ENCODE results near the gene G0S2.

The G0S2 gene

DNA sequence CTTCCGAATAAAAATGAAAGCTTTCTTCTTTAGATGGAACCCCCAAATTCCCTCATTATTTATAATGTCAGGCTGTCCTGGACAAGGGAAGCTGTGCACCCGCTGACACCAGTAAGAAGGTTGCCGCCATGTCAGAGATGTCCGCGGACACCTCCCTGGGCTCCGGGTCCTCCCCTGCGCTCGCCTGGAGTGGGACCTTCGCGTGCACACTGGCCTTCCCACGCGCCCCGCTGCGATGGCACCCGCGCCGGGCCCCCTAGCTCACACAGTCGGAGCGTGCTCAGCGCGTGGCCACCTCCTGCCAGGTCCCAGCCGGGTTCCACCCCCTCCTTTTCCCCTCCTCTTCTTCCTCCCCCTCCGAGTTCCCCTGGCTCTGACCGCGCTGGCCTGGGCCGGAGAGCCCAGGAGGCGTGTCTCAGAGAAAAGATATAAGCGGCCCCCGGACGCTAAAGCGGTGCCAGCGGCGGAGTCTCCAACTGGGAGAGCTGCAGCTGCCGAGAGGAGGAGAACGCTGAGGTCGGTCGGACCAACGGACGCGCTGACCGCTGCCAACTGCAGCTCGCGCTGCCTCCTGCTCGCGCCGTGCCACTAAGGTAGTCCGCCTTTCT is at the start of gene G0S2:
G0S2 (plus strand) TSS at position 456 of the 608 bp plus-strand sequence. CDS start 273 bp downstream, outside the sequence.
- H3K4me3 ChIP-seq (ENCODE audit: low read depth, low read length) = peak within 1 kb of the TSS; percentile 55
- TF ChIP-seq CTCF (IDR thresholded peaks at IDR 0.05; ENCODE audit: low read depth, low read length) = no peak

DNA sequence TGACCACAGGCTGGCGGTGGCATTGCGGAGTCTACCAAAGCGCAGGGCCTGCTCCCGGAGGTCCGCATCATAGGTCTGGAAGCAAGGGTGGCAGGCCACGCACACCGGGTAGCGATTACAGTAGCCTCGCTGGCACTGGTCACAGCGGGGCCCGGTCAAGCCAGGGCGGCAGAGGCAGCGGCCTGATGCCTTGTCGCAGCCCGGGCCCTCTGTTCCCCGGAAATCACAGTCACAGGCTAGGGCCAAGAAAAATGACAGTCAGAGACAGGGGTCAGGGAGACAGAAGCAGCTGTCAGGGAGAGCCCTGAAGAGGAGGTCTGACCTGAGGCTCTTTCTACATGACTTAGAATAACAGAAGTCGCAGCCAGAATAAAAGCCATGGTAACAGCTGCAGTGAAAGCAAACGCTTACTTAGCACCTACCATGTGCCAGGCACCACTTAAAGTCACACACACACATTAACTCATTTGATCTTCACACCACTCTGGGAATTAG is 49.4 kb upstream of the G0S2 start:
- TF ChIP-seq CTCF (IDR thresholded peaks at IDR 0.05; ENCODE audit: low read depth, low read length) = no peak
- no peak overlapping the region for H3K4me3 ChIP-seq (ENCODE audit: low read depth, low read length)

DNA sequence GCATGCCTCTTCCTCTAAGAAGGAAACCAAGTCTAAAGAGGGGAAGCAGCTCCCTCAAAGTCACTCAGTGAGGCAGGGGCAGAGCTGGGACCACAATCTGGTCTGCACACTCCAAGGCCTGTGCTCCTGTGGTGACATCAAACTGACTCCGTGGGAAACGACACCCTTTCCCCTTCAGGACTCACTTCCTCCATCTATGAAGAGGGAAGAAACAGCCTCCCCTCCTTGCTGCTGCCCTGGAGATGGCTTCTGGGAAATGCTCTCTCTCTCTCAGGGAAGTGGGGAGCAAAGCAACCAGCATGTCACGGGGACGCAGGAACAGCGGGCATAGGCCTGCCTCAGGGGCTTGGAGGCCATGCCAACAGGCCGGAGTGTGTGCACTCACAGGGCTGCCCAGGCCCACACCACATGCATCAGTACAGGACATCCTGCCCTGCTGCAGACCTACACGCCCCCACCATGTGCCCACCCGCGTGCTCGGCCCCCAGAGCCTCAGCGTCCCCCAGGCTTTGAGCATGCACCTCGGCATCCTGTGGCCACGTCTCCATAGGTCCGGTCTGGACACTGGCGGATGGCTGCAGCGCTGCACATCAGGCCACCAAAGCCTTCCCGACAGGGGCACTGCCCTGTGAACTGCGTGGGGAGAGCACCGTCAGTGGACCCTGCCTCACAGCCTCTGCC is 48.7 kb upstream of the G0S2 start:
- H3K4me3 ChIP-seq (ENCODE audit: low read depth, low read length) = no peak overlapping the region
- no peak for TF ChIP-seq CTCF (IDR thresholded peaks at IDR 0.05; ENCODE audit: low read depth, low read length)

GRCh38 chr1:209627027-209627731 is 48.0 kb upstream of the G0S2 start:
- H3K4me3 ChIP-seq (ENCODE audit: low read depth, low read length) = no peak overlapping the region

GRCh38 chr1:209627732-209628196 is 47.4 kb upstream of the G0S2 start:
- peak; percentile 98 for TF ChIP-seq CTCF (IDR thresholded peaks at IDR 0.05; ENCODE audit: low read depth, low read length)
- H3K4me3 ChIP-seq (ENCODE audit: low read depth, low read length) = no peak overlapping the region

More at GRCh38 chr1:209627027-209627731, 48.0 kb upstream of the G0S2 start:
- no peak for TF ChIP-seq CTCF (IDR thresholded peaks at IDR 0.05; ENCODE audit: low read depth, low read length)

DNA sequence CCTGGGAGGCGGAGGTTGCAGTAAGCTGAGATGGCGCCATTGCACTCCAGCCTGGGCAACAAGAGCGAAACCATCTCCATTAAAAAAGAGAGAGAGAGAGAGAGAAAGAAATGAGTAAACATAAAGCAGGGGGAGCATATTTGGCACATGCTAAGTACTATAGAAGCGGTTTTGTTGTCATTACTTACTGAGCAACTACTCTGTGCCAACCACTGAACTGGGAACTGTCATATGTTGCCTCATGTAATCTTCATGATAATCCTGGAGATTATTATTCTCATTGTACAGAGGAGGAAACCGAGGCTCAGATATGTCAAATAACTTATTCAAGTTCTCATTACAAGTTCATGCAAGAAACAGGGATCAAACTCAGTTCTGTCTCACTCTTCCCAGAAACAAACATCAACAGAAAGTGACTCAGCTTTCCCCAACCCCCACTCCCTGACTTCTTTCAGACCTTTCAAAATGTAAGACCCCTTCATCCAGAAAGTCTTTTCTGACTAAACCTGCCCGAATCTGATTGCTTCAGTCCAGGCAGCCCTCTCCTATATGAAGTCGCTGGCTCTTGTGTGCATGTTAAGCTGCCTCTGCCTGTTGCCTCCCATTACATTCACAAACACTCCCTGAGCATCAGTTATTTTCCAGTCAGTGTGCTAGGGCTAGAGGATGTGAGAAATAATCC is 46.5 kb upstream of the G0S2 start:
- no peak overlapping the region for H3K4me3 ChIP-seq (ENCODE audit: low read depth, low read length)
- TF ChIP-seq CTCF (IDR thresholded peaks at IDR 0.05; ENCODE audit: low read depth, low read length) = no peak
